ENCODE results near the gene VN1R4. TPM values are rescaled to one million over a fixed set of nuclear protein-coding genes. Genes with fewer than 3 reads are reported as not detected.
A peak's percentile ranks its signal among the peaks of the same experiment; 100 is the strongest.

VN1R4 gene
- polyA plus RNA-seq, 3 donors = not detected

DNA sequence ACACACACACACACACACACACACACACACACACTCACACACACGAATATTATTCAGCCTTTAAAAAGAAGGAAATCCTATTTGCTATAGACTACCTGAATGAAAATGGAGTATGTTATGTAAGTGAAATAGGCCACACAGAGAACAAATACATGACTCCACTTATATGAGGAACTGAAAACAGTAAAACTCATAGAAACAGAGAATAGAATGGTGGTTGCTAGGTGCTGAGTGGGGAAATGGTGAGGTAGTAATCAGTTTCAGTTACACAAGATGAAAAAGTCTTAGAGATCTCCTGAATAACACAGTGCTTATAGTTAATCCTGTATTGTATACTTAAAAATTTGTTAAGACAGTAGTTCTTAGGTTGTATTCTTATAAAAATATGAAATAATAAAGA, 21.0 kb downstream of the VN1R4 start:
- Mint-ChIP-seq H3K27me3 (ENCODE audit: low read depth in 3 of 3) (no peaks in the 10 kb centered on the region), H3K9me3 (peaks cover 56 to 83% (median 79%) of the 10 kb centered on the region in 7 donors), H3K36me3 (peaks cover 40 to 43% of the 10 kb centered on the region in 2 donors), H3K4me1 (peaks cover 1% of the 10 kb centered on the region), H3K4me3 (no peak overlapping the region), H3K27ac (no peak overlapping the region)
- Histone ChIP-seq H3K79me2 (ENCODE audit: insufficient read depth, low read length) (no peaks in the 10 kb centered on the region), H3K4me3 (replicated peaks in 1 of 3; ENCODE audit: low read depth in 2 of 3, low read length in 3 of 3) (no peak overlapping the region), H3K27ac (ENCODE audit: low read depth in 1 of 2, low read length in 2 of 2) (no peak overlapping the region), H3K27me3 (ENCODE audit: control insufficient read depth in 2 of 2, insufficient read depth in 2 of 2, low read length in 2 of 2) (no peaks in the 10 kb centered on the region), H2AFZ (ENCODE audit: insufficient read depth, low read depth, low read length, poor library complexity, severe bottlenecking) (no peak overlapping the region), H3K36me3 (replicated peaks in 1 of 2; ENCODE audit: control insufficient read depth in 1 of 2, insufficient read depth in 2 of 2, low read length in 2 of 2) (peaks cover 9 to 39% of the 10 kb centered on the region in 2 donors), H4K20me1 (ENCODE audit: insufficient read depth, low read length) (no peaks in the 10 kb centered on the region), H3K9ac (ENCODE audit: insufficient read depth, low read length, poor library complexity, severe bottlenecking) (no peak overlapping the region), H3K9me3 (replicated peaks in 1 of 2; ENCODE audit: control insufficient read depth in 1 of 2, insufficient read depth in 1 of 2, low read length in 2 of 2) (peaks cover 45 to 96% of the 10 kb centered on the region in 2 donors), H3K4me1 (ENCODE audit: control insufficient read depth in 1 of 2, insufficient read depth in 2 of 2, low read length in 2 of 2) (no peaks in the 10 kb centered on the region), H3K4me2 (replicated peaks; ENCODE audit: extremely low read depth, low read length, poor library complexity, severe bottlenecking) (no peak overlapping the region)
- intact Hi-C loops (cut with micrococcal nuclease) = no loop called here
- no CpG with 5 or more reads among the region's 1 CpG for WGBS (ENCODE audit: insufficient coverage)
- no peak for DNase-seq
- TF ChIP-seq, protein P1, sequence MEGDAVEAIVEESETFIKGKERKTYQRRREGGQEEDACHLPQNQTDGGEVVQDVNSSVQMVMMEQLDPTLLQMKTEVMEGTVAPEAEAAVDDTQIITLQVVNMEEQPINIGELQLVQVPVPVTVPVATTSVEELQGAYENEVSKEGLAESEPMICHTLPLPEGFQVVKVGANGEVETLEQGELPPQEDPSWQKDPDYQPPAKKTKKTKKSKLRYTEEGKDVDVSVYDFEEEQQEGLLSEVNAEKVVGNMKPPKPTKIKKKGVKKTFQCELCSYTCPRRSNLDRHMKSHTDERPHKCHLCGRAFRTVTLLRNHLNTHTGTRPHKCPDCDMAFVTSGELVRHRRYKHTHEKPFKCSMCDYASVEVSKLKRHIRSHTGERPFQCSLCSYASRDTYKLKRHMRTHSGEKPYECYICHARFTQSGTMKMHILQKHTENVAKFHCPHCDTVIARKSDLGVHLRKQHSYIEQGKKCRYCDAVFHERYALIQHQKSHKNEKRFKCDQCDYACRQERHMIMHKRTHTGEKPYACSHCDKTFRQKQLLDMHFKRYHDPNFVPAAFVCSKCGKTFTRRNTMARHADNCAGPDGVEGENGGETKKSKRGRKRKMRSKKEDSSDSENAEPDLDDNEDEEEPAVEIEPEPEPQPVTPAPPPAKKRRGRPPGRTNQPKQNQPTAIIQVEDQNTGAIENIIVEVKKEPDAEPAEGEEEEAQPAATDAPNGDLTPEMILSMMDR (IDR thresholded peaks at IDR 0.05) = no peak

DNA sequence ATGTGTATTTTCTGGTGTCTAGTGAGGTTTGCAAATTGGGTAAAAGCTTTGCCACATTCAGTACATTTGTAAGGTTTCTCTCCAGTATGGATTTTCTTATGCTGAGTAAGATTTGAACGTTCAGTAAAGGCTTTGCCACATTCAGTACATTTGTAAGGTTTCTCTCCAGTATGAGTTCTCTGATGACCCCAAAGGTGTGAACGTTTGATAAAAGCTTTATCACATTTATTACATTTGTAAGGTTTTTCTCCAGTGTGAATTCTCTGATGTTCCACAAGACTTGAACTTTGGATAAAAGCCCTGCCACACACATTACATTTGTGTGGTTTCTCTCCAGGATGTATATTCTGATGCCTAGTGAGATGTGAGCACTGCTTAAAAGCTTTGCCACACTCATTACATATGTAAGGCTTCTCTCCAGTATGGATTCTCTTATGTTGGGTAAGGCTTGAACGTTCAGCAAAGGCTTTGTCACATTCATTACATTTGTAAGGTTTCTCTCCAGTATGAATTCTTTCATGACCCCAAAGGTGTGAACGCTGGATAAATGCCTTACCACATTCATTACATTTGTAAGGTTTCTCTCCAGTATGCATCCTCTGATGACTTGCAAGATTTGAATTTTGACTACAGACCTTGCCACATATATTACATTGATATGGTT, 30.3 kb downstream of the VN1R4 start:
- Histone ChIP-seq H3K4me3 (replicated peaks in 1 of 3; ENCODE audit: low read depth in 2 of 3, low read length in 3 of 3) (peak overlapping the region in 1 of 3 experiments; percentile 3), H3K27ac (ENCODE audit: low read depth in 1 of 2, low read length in 2 of 2) (no peak overlapping the region), H3K79me2 (ENCODE audit: insufficient read depth, low read length) (no peaks in the 10 kb centered on the region), H2AFZ (ENCODE audit: insufficient read depth, low read depth, low read length, poor library complexity, severe bottlenecking) (no peak overlapping the region), H3K9ac (ENCODE audit: insufficient read depth, low read length, poor library complexity, severe bottlenecking) (no peak overlapping the region), H3K36me3 (replicated peaks in 1 of 2; ENCODE audit: control insufficient read depth in 1 of 2, insufficient read depth in 2 of 2, low read length in 2 of 2) (peaks cover 0 to 26% of the 10 kb centered on the region in 2 donors), H3K27me3 (ENCODE audit: control insufficient read depth in 2 of 2, insufficient read depth in 2 of 2, low read length in 2 of 2) (no peaks in the 10 kb centered on the region), H4K20me1 (ENCODE audit: insufficient read depth, low read length) (no peaks in the 10 kb centered on the region), H3K4me1 (ENCODE audit: control insufficient read depth in 1 of 2, insufficient read depth in 2 of 2, low read length in 2 of 2) (no peaks in the 10 kb centered on the region), H3K9me3 (replicated peaks in 1 of 2; ENCODE audit: control insufficient read depth in 1 of 2, insufficient read depth in 1 of 2, low read length in 2 of 2) (peaks cover 50 to 100% of the 10 kb centered on the region in 2 donors), H3K4me2 (replicated peaks; ENCODE audit: extremely low read depth, low read length, poor library complexity, severe bottlenecking) (no peak overlapping the region)
- WGBS (ENCODE audit: insufficient coverage) = no CpG with 5 or more reads among the region's 4 CpGs
- DNase-seq = no peak
- no peaks in the 10 kb centered on the region for H3K27me3 Mint-ChIP-seq (ENCODE audit: low read depth in 3 of 3)
- H3K9me3 Mint-ChIP-seq = peaks cover 46 to 88% (median 85%) of the 10 kb centered on the region in 7 donors
- H3K4me3 Mint-ChIP-seq = no peak overlapping the region
- H3K36me3 Mint-ChIP-seq = peaks cover 16 to 18% of the 10 kb centered on the region in 2 donors
- no peak overlapping the region for H3K27ac Mint-ChIP-seq
- TF ChIP-seq, protein P1 (IDR thresholded peaks at IDR 0.05) = no peak
- H3K4me1 Mint-ChIP-seq = no peaks in the 10 kb centered on the region
- intact Hi-C loops (cut with micrococcal nuclease) = no loop called here

All from CD14-positive monocyte (primary cell).